ENCODE measurements around the gene TRAF6.
"Not testable (repeated sequence)": the region's sequence is repeated elsewhere in the genome, so short reads cannot be mapped to it uniquely, and the experiment has no call there.

The TRAF6 gene, protein sequence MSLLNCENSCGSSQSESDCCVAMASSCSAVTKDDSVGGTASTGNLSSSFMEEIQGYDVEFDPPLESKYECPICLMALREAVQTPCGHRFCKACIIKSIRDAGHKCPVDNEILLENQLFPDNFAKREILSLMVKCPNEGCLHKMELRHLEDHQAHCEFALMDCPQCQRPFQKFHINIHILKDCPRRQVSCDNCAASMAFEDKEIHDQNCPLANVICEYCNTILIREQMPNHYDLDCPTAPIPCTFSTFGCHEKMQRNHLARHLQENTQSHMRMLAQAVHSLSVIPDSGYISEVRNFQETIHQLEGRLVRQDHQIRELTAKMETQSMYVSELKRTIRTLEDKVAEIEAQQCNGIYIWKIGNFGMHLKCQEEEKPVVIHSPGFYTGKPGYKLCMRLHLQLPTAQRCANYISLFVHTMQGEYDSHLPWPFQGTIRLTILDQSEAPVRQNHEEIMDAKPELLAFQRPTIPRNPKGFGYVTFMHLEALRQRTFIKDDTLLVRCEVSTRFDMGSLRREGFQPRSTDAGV

DNA sequence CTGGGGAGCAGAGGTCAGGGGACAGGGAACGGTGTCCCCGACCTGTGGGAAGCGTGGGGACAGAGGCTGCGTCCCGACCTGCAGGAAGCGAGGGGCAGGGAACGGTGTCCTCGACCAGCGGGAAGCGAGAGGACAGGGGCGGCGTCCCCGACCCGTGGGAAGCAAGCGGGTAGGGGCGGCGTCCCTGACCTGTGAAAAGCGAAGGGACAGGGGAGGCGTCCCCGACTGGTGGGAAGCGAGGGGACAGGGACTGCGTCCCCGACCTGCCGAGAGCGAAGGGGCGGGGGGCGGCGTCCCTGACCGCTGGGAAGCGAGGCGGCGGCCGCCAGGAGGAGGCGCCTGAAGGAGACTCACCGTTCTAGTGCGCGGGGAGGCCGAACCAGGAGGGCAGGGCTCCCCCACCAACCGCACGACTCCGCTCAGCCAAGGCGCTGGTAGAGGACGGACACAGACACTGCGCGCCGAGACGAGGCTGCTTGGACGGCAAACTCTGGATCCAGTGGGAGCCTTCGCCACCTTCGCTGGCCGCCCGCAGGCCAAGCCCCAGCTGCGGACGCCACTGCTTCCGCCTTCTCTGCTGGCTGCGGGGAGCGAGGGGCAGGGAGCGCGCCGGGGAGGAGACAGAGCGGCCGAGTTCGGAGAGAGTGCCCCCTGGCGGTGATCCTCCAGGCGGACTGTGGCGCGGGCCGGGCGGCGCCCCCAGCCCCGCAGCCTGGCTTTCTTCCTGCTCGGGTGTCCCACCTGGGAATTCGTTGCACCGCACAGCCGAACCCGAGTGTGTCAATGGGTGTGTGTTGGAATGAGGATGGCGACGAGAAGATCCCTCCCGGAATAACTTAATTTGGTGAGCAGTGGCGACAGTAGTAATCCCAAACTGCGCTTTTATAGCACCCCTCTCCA, at the start of gene TRAF6:
TSS of gene TRAF6 (minus strand) at position 579 of the 900 bp plus-strand sequence. CDS start 8,757 bp downstream, outside the sequence.
- DNase-seq, result peak; percentile 75 to 93

DNA sequence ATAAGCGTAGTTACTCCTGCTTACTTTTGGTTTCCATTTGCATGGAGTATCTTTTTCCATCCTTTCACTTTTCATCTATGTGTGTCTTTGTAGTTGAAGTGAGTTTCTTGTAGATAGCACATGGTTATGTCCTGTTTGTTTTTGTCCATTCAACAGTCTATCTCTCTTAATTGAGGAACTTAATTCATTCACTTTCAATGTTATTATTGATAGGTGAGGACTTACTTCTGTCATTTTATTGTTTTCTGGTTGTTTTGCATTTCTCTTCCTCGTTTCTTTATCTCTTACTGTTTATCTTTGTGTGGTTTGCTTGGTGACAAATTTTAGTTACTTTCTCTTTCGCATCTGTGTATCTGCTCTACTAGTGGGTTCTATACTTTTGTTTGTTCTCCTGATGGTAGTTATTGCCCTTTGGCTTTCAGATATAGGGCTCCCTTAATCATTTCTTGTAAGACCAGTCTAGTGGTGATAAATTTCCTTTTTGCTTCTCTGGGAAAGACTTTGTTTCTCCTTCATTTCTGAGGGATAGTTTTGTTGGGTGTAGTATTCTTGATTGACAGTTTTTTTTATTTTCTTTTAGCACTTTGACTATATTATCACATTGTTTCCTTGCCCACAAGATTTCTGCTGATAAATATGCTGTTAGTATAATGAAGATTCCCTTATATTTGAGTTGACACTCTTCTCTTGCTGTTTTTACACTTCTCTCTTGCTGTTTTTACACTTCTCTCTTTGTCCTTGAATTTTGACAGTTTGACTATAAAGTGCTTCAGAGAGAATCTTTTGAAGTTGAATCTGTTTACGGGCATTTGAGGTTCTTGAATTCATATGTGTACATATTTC, 48.7 kb upstream of the TRAF6 start:
- DNase-seq, result no peak

DNA sequence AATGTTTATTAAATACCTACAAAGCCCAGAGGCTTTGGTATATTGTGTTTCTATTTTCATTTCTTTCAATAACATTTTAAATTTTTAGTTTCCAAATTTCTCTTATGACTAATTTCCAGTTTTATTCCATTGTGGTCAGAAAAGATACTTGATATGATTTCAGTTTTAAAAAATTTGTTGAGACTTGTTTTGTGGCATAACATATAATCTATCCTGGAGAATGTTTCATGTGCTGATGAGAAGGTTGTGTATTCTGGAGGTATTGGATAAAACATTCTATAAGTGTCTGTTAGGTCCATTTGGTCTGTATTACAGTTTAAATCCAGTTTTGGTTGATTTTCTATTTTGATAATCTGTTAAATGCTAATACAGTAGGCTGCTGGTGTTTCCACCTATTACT, 47.9 kb upstream of the TRAF6 start:
- DNase-seq, result no peak

DNA sequence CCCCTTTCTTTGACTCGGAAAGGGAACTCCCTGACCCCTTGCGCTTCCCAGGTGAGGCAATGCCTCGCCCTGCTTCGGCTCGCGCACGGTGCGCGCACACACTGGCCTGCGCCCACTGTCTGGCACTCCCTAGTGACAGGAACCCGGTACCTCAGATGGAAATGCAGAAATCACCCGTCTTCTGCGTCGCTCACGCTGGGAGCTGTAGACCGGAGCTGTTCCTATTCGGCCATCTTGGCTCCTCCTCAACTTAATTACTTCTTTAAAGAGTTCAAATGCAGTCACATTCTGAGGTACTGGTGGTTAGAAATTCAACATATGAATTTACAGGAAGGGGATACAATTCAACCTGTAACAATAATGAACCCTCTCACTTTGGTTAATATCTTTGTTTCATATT, 47.3 kb upstream of the TRAF6 start:
- DNase-seq, result not testable (repeated sequence)

DNA sequence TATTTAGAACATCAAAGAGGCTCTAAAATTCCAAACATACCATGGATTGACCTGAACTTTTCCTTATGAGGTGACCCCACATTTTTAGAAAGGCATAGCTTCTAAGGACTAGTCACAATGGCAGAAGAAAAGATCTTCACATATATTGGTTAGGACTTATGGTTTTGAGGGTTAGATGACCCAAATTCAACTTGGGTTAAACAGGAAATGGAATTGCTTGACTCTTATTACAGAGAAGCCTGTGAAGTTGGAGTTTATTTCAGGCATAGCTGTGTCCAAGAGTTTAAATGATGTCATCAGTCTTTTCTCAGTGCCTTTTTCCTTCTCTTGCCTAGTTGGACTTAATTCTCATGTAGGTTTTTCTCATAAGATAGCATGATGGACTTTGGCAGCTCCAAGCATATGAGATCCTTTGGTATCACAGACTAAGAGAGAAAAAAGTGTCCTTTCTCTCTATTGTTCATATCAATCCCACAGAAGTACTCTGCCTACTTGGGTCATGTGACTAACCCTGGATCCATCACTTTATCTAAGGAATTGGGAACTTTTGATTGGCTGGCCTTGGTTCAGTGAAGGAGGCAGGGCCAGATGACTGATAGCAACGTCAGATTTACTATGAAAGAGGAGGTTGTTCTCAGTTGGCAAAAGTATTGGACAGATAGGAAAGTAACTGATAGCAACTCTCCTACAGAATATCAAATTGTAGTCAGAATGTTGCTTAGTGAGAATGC, 40.5 kb upstream of the TRAF6 start:
- no peak for DNase-seq

DNA sequence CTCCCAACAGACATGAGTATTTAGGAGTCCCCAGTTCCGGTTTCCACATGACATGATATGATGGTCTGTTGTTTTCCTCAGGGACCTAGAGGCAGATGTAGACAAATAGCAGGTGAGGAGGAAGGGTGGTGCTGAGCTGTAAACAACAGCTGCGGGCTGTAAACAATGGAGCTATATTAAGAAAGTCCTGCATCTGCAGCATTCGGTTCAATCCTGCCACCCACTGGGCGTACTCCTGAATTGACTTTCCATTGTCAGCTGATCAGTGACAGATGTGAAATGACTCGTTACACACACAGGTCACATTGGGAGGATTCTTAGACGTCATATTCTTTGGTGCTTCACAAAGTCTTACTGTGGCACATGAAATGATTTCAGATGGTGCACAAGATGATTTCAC, 30.9 kb upstream of the TRAF6 start:
- peak in 1 of 2 experiments; percentile 17 for DNase-seq

DNA sequence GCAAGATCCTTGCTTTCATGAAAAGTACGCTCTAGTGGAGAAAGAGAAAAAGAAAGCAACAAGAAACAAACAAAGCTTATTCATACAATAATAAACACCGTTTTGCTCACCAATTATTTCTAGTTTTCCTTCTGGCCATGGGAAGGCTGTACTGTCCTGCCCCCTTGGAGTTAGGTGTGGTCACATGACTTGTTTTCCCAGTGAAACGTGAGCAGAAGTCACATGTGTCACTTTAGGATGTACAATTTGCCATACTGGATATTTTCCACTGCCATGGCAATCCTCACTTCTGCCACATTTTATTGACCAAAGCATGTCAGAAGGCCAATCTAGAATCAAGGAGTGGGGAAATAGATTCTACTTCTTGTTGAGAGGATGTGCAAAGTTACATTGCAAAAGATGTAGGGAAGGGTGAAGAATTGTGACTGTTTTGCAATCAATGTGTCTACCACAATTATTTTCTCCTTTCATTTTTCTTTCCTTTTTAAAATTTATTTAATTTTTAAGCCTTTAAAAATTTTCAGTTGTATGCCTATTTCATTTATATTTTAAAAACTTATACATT, 24.3 kb upstream of the TRAF6 start:
- DNase-seq, result no peak

DNA sequence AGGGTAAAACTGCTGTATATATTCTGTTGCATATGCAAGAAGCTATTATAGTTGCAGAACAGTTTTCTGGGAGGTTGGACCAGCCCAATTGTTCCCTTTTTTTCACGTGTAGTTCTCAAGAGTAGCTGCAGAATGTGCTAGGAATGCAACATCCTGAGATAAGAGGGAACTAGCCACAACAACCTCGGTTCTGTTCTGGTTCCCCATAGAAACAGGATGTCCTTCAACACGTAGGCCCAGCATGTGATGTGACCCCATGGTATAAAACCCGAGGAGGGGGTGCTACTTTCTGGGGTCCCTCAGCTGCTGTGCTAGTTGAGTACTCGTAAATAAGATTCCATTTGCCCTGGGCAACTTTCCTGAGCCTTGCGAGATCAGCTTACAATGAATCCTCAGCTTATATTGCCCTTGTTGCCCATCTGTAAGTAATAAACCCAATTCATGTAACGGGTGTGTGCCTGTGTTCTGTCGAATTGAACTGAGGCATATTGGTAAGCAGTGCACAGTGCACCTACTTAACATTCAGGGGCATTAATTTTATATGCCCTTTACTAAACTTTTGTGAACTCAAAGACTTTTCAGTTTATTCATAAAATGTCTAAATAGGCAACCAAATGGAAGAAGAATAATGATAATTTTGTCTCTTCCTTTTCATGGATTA, 23.0 kb upstream of the TRAF6 start:
- DNase-seq, result no peak

DNA sequence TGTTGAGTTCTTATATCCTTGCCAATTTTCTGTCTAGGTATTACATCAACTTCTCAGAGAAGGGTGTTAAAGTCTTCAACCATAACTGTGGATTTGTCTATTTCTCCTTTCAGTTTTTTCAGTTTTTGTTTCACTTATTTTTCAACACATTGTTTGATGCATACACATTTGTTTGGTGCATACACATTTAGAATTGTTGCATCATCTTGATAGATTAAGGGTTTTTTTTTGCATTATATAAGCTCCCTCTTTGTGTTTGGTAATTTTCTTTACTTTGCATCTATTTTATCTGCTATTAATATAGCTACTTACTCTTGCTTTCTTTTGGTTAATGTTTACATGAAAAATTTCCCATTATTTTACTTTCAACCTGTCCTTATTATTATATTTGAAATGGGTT, 20.8 kb upstream of the TRAF6 start:
- DNase-seq, result no peak

DNA sequence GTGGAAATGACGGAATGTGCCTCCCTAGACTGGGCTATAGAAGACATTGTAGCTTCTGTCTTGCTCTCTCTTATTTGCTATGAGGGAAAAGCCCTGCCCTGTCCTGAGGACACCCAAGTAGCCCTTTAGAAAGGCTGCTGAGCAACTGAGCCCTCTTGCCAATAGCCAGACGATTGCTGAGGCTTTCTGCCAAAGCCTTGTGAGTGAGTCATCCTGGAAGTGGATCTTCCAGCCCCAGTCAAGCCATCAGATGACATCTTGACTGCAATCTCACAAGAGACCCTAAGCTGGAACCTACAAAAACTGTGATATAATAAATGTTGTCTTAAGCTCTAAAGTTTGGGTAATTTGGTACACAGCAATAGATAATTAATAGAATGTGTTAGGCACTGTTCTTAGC, 3.9 kb upstream of the TRAF6 start:
- no peak for DNase-seq

DNA sequence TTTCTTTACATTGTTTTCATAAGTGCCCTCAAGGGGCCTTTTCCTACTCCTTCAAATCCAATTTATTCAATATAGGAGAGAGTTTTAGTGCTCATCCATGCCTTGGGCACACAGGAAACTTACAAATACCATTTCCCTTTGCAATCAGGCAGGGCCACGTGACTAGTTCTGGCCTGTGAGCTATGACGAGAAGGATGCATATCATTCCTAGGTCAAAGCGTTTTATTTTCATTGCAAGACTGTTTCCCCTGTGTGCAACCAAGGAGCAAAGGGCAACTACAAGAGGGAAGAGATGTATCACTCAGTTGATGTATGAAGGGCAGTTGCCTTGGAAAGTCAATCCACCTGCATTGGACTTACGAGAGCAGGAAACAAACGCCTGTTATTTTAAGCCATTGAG, 1.9 kb upstream of the TRAF6 start:
- no peak for DNase-seq

DNA sequence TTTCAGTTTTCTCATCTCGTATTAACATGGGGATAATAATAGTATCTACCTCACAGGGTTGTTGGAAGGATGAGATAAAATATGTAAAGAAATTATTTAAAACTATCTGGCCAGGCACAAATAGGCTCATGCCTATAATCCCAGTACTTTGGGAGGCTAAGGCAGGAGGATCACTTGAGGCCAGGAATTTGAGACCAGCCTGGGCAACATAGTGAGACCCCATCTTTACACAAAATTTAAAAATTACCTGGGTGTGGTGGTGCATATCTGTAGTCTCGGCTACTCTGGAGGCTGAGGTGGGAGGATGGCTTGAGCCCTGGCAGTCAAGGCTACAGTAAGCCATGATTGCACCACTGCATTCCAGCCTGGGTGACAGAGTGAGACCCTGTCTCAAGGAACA, 990 bp upstream of the TRAF6 start:
- not testable (repeated sequence) for DNase-seq

DNA sequence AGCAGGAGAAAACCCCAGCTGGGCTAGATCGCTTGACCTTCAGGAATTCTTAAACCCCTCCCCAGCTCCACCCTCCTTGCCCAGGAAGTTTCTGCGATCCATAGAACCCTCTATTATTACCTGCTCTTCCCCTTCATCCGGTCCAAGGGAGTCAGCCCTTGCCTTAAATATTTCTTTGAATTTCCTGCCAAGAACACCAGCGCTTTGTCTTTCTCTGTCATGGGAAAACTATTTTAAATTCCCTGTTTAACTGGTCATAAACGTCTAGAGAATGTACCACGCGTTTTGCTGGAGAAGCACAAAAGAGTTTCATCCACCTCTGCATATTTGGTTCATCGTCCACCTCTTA, 496 bp upstream of the TRAF6 start:
- DNase-seq, result no peak

DNA sequence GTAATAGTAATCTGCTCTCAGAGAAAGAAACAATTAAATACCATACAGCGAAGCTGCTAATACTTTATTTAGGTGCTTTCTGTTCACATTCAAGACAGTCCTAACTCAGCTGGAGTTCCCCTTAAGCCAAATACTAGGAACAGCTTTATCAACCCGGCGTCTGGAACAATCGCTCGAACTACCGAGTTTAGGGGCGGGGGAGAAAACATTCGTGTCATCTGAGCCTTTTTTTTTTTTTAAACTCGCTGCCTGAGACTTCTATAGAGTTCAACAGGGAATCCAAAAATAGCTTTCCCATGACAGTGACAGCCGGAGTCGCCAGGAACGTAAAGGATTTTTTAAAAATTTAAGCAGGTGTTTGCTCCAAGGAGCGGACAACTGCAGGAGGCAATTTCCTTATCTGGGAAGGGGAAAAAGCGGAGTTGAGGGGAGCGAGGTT, 852 bp downstream of the TRAF6 start:
- DNase-seq, result no peak

DNA sequence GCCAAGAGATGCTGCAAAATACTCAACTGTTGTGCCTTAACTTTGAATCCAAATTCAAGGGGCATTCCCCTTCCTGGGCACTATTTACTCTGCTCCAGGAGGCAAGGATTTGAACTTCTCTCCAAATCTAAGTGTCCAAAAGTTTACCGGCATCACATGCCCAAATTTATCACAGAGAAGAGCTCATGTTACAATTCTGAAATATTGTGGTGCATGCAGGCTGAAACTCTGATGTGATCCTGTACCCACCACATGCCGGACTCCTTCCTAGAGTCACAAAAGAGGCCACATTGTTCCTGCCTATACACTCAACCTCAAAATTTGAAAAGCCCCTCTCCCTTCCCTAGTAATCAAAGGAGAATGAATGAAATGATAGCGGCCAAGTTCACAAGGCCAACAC, 1.3 kb downstream of the TRAF6 start:
- DNase-seq, result no peak

DNA sequence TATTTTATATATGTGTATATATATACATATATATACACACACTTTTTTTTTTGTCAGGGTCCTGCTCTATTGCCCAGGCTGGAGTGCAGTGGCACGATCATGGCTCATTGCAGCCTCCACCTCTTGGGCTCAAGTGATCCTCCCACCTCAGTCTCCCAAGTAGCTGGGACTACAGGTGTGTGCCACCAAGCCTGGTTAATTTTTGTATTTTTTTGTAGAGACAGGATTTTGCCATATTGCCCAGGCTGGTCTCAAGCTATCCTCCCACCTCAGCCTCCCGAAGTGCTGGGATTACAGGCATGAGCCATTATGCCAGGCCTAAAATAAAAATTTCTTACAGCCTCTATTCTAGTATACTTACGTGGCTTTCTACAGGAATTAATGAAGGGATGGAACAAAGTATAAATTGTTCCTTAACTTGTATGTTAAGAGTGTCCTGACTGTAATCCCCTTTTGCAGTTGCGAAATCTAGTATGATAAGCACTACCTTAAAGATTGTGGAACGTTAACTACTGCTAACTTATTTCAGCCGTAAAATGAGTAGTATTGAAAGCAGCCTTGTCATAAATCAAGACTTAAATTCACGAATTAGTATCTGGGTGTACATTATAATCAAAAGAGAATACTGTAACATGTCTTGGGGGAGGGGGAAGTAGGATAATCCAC, 2.1 kb downstream of the TRAF6 start:
- DNase-seq, result no peak

DNA sequence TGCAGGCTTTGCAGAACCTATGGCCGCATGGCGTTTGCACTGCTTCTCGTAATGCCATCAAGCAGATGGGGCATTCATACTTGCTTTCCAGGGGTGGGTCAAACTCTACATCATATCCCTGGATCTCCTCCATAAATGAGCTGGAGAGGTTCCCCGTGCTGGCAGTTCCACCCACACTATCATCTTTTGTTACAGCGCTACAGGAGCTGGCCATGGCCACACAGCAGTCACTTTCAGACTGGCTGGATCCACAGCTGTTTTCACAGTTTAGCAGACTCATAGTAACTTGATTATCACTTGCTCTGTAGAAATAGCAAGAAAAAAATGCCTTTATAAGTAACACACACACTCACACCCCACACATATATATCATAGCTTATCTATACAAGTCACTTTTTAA, 8.8 kb downstream of the TRAF6 start:
- DNase-seq, result no peak

DNA sequence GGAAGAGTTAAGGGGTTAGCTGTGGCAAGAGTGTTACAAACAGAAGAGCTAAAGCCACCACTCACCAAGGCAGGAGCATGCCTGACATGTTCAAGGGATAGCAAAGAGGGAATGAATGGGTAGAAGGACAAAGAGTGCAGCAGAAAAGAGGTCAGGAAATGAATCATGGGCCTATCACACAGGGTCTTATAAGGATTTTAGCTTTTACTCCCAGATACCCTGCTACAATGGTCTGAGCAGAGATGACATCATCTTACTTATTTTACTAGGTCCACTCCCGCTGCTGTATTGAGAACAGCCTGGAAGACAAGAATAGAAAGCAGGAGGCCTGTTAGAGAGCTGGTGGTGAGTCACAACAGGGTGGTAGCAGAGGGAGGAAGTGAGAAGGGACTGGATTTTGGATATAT, 9.8 kb downstream of the TRAF6 start:
- no peak for DNase-seq

DNA sequence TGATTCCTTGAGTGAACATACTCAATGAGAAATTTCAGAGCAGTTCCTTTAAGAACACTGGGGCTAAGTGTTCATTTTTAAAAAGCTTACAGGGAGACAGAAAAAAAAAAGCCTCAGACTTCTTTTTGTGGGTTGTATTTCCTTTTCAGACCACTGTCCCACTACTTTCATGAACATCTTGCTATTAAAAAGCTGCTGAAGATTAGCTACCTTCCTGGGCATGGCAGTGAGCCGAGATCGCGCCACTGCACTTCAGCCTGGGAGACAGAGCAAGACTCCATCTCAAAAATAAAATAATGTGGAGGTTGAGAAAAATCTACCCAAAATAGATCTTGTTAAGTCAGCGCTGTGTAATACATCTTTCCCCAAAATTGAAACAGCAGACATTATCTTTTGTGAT, 10.8 kb downstream of the TRAF6 start:
- DNase-seq, result no peak

DNA sequence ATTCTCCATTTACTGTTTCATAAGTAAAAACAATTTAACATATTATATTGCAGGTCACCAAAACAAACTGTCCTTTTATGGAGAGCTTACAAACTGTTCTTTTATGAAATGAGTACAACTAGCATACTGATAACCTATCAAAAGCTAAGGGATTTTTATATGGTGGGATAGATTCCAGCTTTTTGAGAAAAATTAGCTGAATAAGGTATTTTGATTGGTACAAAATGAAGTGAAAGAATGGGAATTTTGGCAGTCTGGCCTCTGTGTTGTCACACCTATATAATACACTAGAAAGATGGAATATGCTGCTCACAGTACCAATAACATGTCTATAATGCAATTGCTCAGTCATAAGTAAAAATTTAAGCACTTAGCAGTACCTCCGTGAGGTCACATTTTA, 11.4 kb downstream of the TRAF6 start:
- no peak for DNase-seq

DNA sequence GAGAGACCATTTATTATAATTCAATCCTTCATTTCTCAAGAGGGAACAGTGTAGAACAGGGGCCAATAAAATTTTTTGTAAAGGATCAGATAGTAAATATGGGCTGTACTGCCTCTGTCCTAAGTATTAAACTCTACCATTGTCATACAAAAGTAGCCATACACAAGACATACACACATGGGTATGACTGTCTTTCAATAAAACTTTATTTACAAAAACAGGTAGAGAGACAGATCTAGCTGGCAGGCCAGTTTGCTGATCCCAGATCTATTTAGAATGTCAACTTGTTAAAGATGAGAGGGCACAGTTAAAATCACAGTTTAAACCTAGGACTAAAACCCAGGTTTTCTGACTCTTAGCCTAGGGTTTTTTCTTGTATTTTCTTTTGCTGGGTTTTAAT, 16.7 kb downstream of the TRAF6 start:
- DNase-seq, result no peak
